ENCODE data around the gene SIPA1L3.

- TF ChIP-seq EP300 (conservative IDR thresholded peaks at IDR 0.05; ENCODE audit: poor library complexity, severe bottlenecking) (no peak), EZH2 (IDR thresholded peaks at IDR 0.05; ENCODE audit: borderline replicate concordance, insufficient read depth, low read length, poor library complexity, severe bottlenecking) (no peak), MXI1 (conservative IDR thresholded peaks at IDR 0.05; ENCODE audit: poor library complexity, severe bottlenecking) (no peak), POLR2AphosphoS5 (IDR thresholded peaks at IDR 0.05) (no peak), TAF1 (IDR thresholded peaks at IDR 0.05; ENCODE audit: low read depth) (no peak), SMC3 (conservative IDR thresholded peaks at IDR 0.05; ENCODE audit: poor library complexity) (no peak)
- TF ChIP-seq, protein P1, sequence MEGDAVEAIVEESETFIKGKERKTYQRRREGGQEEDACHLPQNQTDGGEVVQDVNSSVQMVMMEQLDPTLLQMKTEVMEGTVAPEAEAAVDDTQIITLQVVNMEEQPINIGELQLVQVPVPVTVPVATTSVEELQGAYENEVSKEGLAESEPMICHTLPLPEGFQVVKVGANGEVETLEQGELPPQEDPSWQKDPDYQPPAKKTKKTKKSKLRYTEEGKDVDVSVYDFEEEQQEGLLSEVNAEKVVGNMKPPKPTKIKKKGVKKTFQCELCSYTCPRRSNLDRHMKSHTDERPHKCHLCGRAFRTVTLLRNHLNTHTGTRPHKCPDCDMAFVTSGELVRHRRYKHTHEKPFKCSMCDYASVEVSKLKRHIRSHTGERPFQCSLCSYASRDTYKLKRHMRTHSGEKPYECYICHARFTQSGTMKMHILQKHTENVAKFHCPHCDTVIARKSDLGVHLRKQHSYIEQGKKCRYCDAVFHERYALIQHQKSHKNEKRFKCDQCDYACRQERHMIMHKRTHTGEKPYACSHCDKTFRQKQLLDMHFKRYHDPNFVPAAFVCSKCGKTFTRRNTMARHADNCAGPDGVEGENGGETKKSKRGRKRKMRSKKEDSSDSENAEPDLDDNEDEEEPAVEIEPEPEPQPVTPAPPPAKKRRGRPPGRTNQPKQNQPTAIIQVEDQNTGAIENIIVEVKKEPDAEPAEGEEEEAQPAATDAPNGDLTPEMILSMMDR (IDR thresholded peaks at IDR 0.05; ENCODE audit: poor library complexity, severe bottlenecking), result no peak
- TF ChIP-seq, protein P2, sequence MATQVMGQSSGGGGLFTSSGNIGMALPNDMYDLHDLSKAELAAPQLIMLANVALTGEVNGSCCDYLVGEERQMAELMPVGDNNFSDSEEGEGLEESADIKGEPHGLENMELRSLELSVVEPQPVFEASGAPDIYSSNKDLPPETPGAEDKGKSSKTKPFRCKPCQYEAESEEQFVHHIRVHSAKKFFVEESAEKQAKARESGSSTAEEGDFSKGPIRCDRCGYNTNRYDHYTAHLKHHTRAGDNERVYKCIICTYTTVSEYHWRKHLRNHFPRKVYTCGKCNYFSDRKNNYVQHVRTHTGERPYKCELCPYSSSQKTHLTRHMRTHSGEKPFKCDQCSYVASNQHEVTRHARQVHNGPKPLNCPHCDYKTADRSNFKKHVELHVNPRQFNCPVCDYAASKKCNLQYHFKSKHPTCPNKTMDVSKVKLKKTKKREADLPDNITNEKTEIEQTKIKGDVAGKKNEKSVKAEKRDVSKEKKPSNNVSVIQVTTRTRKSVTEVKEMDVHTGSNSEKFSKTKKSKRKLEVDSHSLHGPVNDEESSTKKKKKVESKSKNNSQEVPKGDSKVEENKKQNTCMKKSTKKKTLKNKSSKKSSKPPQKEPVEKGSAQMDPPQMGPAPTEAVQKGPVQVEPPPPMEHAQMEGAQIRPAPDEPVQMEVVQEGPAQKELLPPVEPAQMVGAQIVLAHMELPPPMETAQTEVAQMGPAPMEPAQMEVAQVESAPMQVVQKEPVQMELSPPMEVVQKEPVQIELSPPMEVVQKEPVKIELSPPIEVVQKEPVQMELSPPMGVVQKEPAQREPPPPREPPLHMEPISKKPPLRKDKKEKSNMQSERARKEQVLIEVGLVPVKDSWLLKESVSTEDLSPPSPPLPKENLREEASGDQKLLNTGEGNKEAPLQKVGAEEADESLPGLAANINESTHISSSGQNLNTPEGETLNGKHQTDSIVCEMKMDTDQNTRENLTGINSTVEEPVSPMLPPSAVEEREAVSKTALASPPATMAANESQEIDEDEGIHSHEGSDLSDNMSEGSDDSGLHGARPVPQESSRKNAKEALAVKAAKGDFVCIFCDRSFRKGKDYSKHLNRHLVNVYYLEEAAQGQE (IDR thresholded peaks at IDR 0.05; ENCODE audit: borderline replicate concordance), result no peak
Measured at GRCh38 chr19:38144667-38145066, 237.7 kb downstream of the SIPA1L3 start.

Data from neural cell (in vitro differentiated cells).